GM15510 (cell line): ENCODE measurements around the gene SCUBE2.

Source experiments
- POLR2A ChIP-seq: IDR thresholded peaks from 3 replicates; pipeline ENCODE4 v1.6.1; 2011; ENCODE audit warnings: borderline replicate concordance; ENCODE audit not compliant: insufficient read length; ENCODE audit errors: extremely low read depth

The SCUBE2 gene

DNA sequence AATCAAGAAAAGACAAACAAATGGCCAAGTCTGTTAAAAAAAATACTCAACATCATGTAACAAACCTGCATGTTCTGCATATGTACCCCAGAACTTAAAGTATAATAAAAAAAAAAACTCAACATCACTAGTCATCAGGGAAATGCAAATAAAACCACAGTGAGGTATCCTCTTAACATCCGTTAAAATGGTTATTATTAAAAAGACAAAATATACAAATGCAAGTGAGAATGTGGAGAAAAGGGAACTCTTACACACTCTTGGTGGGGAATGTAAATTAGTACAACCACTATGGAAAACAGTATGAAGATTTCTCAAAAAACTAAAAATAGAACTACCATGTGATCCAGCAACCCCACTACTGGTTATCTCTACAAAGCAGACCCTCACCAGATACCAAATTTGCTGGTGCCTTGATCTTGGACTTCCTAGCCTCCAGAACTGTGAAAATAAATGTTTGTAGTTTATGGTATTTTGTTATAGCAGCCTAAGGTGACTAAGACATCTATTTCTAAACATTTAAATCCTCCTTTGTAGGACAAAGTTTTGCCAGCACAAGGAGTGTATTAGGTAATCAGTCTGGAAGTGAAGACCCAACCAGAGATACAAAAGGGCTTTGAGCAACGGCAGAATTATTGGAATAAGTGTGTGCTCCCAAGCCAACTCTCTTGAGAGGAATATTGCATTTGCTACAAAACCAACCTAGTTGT, 32.4 kb upstream of the SCUBE2 start:
- no peak for TF ChIP-seq POLR2A

DNA sequence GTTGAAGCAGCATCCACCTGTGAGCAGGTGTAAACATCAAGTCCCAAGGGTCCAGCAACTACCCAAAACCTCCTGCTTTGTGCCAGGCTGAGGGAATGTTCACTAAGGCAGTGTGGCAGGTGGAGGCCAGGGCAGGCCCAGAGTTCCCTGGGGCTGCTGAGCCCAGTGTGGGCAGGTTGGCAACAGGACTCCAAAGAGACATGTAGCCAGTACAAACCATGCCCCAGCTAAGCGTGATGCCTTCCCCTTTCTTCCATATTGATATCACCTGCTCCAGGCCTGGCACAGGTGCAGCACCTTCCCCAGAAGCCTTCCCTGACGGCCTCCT, 30.0 kb upstream of the SCUBE2 start:
- TF ChIP-seq POLR2A = no peak

DNA sequence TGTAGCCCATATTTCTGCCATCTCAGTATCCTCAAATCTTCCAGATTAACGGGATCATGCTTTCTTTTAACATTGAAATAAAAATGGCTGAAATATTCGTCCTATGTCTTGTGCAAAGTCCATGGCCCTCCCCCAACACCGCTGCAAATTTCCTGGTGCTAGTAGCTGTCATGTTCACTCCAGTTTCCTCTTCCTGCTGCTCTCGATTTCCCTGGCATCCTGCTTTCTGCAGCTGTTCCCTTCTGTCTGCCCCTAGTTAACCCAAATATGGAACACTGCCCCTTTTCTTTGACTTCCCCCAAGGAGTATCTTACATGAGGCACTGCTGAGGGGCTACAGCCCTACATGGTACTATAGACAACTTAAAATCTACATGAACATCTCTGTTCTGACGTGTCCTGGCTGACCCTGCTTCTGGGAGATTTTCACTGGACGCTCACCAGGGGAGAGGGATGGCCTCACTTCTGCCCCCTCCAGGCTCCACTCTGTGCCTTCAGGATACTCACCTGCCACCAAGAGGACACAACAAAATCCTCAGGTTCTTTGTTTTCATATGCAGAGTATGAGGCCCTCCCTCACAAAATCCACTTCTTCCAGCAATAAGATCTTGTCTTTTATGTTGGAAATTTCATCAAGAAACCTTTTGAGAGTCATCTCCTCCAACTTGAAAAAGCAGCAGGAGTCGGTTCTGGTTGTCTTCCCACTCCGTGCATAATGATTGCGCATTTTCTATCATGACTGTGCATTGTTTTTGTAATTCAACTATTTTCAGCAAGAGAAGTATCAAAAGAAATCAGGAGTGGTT, 29.5 kb upstream of the SCUBE2 start:
- no peak for TF ChIP-seq POLR2A

DNA sequence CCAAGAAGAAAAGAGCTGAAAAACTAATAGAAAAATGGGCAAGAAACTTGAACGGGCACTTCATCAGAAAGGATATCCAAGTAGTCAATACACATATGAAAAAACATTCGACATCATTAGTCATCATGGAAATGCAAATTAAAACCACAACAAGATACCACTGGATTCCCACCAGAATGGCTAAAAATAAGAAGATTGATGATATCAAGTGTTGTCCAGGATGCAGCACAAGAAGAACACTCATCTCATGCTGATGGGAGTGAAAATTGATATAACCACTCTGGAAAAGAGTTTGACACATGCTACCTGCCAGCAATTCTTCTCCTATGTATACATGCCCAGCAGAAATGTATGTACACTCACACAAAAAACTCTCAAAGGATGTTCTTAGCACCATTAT, 26.9 kb upstream of the SCUBE2 start:
- no peak for TF ChIP-seq POLR2A

DNA sequence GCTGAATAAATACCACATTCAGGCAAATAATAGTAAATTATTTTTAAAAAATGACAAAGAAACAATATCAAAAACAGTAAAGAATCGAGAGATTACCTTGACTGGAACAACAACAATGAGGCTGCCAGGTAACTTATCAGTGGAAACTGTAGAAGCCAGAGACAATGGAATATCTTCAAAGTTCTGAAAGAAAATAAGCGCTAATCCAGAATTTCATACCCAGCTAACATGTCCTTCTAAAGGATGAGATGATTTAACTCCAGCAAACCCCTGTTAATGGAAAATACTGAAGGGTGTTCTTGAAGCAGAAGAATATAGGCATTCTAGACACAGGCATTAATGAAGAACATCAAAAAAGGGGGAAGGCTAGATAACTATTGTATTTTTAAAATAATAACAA, 20.7 kb upstream of the SCUBE2 start:
- TF ChIP-seq POLR2A = no peak

DNA sequence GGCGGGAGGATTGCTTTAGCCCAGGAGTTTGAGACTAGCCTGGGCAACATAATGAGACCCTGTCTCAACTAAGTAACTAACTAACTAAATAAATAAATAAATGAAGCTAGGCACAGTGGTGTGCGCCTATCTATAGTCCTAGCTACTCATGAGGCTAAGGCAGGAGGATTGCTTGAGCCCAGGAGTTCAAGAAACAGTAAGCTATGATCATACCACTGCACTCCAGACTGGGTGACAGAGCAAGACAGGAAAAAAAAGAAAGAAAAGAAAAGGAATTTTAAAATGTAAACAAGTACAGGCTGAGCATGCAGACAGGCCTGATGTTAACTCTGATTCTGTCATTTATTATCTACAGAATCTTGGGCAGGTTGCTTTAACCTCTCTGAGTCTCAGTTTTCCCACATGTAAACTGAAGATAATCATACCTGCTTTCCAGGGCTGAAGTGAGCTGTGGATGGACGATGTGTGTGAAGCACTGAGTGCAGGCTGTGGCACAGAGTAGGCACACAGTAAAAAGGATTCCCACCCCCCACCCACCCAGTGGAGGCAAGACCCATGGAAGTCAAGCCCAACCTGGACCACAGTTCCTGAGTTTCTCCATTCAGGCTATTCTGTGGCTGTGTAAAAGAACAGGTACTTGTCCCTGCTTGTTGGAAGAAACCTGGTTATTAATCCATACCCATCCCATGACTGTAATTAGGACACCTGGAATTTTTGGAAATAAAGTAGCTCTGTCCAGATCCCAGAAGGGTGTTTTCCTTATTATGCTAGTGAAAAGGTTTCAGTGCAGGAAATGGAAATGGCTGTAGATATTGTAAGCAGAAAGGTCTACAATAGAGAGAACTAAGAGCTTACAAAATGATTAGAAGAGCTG, 18.7 kb upstream of the SCUBE2 start:
- TF ChIP-seq POLR2A = no peak

DNA sequence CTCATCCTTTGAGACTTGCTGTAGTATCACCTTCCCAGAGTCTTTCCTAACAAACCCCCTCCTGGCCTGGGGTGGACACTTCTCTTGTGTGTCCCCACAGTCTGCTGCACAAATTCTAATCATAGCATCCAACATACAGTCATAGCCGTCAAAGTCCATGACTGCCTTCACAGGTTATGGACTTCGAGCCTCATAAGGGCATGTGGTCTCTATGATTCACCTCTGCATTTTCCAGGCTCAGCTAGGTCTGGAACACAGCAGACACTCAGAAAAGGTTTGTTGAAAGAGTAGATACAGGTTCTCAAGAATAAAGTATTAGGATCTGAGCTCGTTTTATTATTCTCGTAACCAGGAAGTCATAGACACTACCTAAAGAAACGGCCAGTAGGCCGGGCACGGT, 13.2 kb upstream of the SCUBE2 start:
- no peak for TF ChIP-seq POLR2A

DNA sequence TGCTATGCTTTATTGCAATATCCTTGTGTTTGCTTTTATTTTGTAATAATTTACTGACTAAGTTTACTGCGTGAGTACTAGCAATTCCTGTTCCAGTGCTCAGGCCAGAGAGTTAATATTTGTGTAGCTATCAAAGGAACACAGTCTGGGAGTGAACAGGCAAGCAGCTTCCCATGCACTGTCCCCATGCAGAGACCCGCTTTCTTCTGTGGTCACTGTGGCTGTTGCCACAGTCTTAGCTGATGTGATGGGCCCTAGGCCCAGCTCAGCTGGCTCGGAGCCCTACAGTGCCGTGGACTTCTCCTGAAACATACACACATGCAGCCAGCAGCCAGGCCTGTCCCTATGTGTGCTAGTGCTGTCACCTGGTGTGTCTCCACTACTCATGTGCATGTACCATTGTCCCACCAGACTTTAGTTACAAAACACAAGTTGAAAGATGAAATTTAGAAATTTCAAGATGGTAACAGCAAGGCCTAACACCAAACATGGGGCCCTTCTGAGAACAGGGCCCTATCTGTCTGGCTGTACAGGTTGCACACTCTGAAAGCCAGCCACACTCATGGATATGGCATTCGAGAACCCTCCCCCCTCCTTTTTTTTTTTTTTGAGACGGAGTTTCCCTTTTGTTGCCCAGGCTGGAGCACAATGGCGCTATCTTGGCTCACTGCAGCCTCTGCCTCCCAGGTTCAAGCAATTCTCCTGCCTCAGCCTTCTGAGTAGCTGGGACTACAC, 12.3 kb upstream of the SCUBE2 start:
- no peak for TF ChIP-seq POLR2A

DNA sequence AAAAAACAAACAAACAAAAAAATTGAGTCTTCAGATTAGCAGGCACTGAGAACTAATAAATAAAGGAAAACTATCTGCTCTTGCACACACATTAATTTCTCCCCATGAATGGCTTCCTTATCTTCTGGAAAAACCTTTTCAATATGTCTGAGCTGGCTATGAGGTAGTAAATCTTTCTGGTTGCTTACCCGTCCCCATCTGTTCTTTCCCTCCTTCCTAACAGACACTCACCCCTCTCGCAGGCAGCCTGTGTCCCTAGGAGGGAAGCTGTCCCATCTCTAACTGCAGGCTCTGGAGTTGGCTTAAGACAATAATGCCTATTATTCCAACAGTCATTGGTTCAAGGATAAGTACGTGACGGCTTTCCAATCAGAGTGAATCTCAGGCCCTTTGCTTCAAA, 8.2 kb upstream of the SCUBE2 start:
- no peak for TF ChIP-seq POLR2A

DNA sequence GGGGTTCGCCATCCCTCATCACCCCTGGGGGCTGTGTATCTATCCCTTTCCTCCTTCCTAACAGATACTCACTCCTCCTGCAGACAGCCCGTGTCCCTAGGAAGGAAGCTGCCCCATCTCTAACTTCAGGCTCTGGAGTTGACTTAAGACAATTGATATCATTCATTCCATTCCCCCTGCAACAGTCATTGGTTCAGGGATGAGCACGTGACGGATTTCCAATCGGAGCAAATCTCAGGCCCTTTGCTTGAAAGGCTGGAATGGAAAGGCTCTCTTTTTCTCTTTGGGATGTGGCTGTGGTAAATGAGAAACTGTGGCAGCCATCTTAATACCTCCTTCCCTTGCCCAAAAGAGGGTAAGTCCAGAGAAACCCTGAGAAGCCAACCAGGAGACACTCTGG, 5.0 kb upstream of the SCUBE2 start:
- TF ChIP-seq POLR2A = no peak

DNA sequence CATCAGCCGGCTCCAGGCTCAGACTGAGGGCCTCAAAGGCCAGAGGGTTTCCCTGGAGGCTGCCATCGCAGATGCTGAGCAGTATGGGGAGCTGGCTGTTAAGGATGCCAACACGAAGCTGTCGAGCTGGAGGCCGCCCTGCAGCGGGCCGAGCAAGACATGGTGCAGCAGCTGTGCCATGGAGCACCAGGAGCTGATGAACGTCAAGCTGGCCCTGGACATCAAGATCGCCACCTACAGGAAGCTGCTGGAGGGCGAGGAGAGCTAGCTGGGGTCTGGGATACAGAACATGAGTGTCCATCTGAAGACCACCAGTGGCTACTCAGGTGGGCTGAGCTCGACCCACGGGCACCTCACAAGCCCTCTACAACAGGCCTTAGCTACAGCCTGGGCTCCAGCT, 4.0 kb upstream of the SCUBE2 start:
- no peak for TF ChIP-seq POLR2A

DNA sequence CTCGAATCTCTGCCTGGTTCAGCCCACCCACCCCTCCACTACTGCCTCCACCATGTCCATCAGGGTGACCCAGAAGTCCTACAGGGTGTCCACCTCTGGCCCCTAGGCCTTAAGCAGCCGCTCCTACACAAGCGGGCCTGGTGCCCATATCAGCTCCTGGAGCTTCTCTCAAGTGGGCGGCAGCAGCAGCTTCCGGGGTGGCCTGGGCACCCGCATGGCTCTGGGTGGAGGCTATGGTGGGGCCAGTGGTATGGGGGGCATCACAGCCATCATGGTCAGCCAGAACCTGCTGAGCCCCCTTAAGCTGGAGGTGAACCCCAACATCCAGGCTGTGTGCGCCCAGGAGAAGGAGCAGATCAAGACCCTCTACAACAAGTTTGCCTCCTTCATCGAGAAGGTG, 3.0 kb upstream of the SCUBE2 start:
- no peak for TF ChIP-seq POLR2A

DNA sequence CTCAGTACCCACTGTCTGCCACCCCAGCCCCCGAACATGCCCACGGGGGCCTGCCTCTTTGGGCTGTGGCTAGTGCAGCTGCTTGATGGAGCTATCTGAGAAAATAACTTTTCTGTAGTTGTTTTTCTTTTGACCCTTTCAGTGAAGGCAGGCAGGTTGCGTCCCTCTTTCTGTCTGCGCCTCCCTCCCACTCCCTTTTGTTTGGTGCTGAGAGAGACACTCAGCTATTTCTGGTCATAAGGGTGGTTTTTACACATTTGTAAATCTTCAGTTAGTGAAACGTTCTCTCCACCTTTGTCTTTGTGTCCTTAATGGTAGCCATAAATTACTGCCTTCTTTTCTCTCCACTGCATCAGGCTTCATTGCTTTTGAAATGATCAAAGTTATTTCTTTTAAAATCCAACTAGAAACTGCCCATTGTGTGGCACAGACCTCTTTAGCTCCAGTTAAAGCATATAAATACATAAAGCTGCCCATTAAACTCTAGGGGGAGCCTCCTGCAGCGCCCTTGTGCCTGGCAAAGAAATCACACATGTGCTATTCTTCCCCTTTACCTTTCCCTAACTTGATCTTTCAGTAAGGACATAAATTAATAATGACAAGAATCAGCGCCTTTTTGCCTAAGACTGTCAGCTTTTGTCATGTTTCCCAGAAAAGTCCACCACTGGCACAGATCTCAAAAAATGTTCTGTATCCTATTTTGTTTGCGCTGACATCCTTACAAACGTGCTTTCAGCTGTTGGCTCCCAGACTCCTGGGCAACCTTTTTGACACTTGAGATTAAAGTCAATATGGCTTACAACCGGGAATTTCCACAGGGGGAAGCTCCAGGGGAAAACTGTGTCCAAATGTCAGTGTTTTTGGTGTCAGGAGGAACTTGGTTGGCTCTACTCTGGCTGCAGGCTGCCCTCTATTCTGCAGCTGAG, 1.7 kb upstream of the SCUBE2 start:
- TF ChIP-seq POLR2A = no peak

DNA sequence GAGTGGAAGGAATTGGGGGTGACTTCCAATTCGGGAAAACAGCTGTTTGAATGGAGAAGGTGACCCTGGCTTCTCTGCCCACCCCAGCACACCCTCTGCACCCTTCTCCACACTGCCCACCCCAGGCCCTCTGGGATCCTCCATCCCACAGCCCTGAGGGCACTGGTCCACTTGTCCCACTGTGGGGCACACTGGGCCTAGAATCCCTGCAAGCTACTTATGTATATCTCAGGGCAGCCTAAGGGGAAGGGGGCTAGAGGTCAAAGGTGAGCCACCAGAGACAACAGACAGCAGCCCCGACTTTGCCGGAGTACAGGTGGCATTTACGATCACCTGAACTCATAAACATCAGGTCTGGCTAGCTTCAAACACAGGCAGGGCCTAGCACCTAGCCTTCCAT, 673 bp upstream of the SCUBE2 start:
- TF ChIP-seq POLR2A = no peak
